Ramos (cell line): ENCODE data around the gene BICD1.

Source experiments
- in situ Hi-C: fragments of 300-500 bp; cut with MboI; formaldehyde crosslinking; loops from one replicate; pipeline ENCODE4 v1.14.3; 2022; ENCODE audit warnings: low sequenced_read_pairs; ENCODE audit not compliant: unreplicated experiment

The BICD1 gene

GRCh38 chr12:32100361-32100760, 6.3 kb upstream of the BICD1 start:
- in situ Hi-C loops: no loop called here

DNA sequence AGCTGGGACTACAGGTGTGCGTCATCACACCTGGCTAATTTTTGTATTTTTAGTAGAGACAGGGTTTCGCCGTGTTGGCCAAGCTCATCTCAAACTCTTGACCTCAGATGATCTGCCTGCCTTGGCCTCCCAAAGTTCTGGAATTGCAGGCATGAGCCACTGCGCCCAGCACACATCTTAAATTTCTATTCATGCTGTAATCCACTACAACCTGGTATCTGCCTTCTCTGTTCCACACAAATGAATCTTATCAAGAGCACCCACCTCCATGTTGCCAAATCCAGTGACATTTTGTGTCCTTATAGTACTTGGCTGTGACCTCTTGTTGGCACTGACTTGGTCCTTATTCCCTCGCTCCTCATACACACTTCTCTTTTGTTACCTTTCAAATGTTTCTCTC, 5.8 kb upstream of the BICD1 start:
- in situ Hi-C loops: no loop called here

GRCh38 chr12:32102234-32102633, 4.4 kb upstream of the BICD1 start:
- in situ Hi-C loops: no loop called here

DNA sequence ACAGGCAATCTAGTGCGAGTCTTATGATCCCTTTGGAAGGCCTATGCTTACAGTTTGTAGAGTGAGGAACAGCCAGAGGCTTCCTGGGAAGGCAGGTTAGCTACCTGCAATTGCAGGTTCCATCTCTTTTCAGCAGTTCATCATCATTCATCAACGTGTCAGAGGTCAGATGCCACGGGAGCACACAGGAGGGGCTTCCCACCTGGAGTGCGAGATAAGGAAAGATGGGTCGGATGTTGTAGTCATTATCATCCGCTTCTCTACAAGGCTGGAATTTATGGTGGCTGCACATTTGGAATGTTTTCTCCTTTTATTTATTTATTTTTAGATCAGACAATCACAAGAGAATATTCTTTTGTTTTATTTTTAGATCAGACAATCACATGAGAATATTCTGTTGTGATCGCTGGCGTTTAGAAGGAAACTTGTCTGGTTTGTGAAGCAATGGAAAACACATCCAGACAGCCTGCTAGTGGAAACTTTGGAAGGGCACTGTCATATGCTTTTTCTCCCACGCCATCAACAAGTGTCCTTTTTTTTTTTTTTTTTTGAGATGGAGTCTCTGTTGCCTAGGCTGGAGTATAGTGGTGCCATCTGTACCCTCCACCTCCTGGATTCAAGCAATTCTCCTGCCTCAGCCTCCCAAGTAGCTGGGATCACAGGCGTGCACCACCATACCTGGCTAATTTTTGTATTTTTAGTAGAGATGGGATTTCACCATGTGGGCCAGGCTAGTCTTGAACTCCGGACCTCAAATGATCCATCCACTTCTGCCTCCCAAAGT, 1.9 kb upstream of the BICD1 start:
- in situ Hi-C loops: no loop called here

- in situ Hi-C loops: no loop called here
These were observed 596 bp upstream of the BICD1 start for GRCh38 chr12:32105986-32106516.

DNA sequence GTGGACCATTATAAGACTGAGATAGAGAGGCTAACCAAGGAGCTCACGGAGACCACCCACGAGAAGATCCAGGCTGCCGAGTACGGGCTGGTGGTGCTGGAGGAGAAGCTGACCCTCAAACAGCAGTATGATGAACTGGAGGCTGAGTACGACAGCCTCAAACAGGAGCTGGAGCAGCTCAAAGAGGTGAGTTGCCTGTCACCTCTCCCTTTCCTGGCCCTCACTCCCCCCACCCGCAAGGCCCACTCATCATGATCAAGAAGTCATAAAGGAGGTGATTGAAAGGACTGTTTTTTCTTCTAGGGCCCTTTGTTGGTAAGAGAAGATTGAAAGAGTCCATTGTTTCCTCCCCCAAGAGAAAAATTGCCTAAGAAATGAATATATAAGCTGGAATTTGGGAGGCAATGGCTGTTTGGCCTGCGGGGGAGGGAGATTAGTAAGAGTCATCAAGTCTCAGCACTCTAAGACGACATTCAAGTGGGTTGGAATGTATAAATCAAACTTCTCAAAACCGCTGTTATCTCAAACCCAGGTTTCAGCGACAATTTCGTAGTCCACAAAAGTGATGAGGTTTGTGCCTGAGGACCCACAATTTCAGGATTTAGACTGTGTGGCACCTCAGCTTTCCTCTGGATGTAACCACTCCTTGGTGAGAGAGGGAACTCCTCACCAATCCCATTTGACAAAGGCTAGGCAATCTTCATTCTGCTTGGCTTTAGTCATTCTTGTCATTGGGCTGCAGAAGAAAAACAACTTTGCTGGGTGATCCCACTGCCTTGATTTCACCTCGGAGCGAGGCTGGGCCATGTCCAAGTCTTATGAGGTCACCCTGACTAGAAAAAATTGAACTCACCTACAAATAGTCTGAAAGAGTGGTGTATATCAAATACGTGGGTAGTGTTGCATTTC, 966 bp downstream of the BICD1 start:
- in situ Hi-C loops: no loop called here

DNA sequence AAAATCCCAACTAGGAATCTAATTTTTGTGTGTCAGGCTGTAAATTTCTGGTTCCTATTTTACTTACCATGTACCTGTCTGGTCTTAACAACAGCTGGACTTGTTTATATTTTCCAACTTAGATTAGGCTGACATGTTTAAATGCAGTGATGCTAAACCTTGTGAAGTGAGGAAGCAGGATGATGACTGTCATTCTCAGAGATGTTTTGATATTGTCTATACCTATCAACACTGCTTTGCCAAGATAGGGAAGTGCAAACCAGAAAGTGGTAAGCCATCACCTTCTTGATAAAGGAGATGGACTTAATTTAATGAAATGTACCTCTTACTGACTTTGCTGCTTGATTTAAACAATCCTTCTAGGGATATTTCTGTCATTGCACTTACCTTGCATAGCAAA, 2.1 kb downstream of the BICD1 start:
- in situ Hi-C loops: no loop called here

DNA sequence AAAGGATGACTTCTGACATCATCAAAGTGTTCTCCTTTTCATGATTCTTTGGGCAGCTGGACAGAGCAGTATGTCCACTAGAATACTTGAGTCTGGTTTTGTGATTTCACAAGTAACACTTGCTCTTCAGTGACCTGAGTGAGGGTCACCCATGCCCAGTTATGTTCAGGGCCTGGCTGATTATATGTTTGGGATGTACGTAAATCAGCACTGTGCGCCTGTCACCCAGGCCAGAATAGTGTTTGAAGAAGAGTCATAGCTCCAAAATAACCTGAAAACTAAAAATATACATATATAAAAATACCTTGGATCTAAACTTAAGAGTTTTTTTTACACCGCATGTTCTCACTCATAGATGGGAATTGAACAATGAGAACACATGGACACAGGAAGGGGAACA, 3.8 kb downstream of the BICD1 start:
- in situ Hi-C loops: no loop called here

- in situ Hi-C loops: no loop called here
These were observed 4.3 kb downstream of the BICD1 start for GRCh38 chr12:32110942-32111341.

GRCh38 chr12:32115404-32116104, 8.9 kb downstream of the BICD1 start:
- in situ Hi-C loops: no loop called here

GRCh38 chr12:32116897-32117296, 10.2 kb downstream of the BICD1 start:
- in situ Hi-C loops: no loop called here

GRCh38 chr12:32117316-32117715, 10.7 kb downstream of the BICD1 start:
- in situ Hi-C loops: no loop called here

GRCh38 chr12:32118806-32119205, 12.2 kb downstream of the BICD1 start:
- in situ Hi-C loops: no loop called here

DNA sequence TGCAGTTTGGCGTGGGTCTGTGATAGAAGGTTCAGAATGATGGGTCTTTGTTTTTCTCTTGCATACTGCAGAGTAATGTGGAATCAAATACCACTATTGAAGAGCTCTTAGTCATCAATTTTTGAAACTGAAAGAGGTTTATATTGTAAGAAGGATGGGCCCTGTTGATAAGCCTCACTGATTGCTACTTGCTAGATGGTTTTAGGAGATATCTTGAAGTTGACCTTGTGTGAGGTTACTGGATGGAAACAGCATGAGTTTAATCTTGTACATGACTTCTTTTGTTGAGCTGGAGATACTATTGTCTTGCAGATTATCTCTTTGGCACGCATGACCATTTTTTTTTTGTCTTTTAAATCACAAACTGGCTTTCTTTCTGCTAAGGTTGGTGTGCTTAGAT, 13.8 kb downstream of the BICD1 start:
- in situ Hi-C loops: no loop called here

DNA sequence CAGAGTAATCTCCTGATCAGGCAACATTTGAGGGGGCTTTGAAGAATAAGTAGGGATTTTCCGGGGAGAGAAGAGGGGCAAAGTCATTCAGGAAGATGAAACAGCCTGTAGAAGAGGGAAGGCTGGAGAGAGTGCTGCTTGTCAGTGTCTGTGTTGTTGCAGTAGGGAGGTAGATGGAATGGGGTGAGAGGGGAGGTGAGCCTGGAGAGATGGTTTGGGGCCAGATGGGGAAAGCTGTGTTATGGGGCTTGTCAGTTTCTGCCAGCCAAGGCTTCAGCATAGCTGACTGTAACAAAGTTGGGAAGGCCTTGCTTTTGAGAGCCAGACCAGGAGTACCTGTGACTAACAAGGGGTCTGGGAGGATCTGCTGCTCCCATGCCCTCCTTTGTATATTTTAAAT, 18.0 kb downstream of the BICD1 start:
- in situ Hi-C loops: no loop called here

GRCh38 chr12:32125455-32126084, 18.9 kb downstream of the BICD1 start:
- in situ Hi-C loops: no loop called here

GRCh38 chr12:32126720-32127119, 20.1 kb downstream of the BICD1 start:
- in situ Hi-C loops: no loop called here

DNA sequence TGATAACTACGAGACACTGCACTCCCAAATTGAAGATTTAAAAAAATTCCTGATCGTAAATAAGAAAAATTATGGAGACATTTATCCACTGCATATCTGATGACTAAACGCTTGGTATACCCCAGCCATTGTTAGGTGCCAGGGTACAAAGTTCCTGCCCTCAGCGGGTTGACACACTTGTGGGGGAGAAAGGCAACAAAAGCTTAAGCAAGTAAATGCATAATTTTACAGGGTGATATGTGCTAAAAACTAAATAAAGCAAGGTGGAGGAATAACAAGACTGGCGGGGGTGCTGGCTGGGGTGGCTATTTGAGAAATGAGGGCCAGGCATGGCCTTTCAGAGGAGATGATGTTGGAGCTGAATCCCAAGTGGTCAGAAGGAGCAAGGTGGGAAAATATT, 25.0 kb downstream of the BICD1 start:
- in situ Hi-C loops: no loop called here

DNA sequence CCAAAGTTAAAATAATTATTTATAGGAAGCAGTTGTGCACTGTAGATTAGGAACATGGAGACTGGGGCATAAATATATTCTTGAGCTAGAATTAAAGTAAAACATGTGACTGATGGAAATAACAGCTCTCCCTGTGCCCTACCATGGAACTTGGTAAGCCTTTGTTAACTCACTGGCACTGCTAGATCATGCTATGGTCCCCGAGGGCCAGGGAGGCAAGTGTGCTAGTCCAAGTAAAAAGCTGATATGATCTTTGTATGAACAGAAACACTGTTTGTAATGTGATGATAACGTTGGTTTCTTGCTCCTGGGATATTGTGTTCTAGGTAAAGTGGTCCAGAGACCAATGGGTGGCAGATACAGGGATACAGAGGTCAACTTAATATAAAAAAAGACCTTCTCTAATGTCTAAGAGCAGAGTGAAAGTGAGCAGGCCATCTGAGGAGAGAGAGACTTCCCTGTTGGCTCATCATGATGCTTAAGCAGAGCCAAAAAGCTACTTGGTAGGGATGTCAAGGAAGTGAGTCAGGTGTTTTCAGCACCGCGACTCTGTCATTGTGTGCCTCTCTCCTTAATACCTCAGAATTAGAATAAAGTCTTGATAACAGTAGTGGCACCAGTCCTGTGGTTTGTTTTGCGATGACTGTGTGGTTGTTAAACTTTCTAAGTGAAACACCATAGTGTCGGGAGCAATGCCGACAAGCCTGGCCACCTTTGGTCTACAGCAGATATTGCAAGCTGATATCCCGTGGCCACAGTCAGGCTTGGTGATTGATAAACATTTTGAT, 27.6 kb downstream of the BICD1 start:
- in situ Hi-C loops: no loop called here
